GM21576 (cell line): Measurements from ENCODE around the gene HAUS7.

Source experiments
- ATAC-seq: cut with Tn5 transposase; IDR thresholded peaks from one replicate; pipeline ENCODE4 v1.9.1; 2021; ENCODE audit warnings: mild to moderate bottlenecking, moderate library complexity; ENCODE audit not compliant: unreplicated experiment

HAUS7 gene

DNA sequence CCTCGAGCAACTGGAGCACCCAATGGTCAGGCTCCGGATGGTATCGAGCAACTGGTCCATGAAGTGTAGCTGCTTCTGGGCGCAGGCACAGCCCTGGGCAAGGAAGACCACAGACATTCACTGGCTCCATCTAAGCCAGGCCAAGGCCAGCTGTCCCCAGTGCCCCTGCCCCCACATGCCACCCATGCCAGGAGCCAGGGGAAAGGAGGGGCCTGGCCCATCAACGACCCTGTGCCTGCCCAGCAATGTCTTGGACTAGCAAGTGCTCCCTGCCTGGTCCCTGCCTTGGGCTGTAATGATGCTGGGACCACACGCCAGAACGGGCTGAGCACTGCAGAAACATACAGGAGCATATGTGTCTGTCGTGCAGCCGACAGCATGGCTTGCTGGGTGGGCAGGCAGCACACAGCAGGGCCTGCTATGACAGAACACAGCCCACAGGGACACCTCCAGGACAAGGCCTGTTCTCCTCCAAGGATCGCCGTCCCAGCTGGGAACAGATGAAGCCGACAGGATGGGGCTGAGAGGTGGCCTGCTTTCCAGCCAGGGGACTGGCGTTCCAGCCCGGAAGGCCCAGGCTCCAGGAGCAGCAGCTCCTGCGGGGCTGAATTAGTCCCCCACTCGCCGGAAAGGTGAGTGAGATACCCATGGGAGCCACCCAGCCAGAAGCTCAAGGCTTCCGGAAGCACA is 13.1 kb downstream of the HAUS7 start:
- no peak for ATAC-seq

DNA sequence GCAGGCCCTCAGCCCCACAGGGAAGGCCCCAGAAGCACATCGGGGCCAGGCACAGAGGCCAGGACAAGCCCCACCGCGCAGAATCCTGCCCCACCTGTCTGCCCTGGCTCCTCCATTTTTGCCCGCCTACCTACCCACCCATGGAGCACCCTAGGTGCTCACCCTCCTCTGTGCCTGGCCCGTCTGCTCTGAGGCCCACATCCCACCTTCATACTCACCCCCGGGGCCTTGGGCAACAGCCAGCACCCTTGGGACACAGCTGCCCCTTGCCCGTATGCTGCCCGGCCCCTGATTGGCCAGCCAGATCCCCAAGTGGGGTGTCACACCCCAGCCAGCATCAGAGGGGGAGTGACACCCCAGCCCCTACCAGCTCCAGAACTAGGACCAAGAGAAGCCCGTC is 13.7 kb downstream of the HAUS7 start:
- no peak for ATAC-seq

DNA sequence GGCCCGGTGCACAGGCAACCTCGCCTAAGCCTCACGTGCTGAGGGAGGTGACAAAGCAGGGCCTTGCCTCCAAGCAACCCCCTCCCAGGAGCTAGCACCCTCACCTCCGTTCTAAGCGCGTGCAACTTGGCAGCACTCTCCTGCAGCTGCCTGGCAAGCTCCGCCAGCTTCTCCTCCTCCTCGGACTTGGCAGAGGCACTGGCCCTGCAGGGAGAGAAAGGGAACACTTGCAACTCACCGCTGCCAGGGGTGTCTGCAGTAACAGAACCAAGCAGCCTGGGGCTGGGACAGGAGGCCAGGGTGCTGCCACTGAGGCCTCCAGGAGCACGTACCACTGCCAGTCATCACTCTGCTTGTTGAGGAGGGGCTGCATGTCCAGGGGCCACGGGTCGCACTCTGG is 14.2 kb downstream of the HAUS7 start:
- no peak for ATAC-seq

GRCh38 chrX:153455571-153455970 is 14.8 kb downstream of the HAUS7 start:
- ATAC-seq, result no peak

GRCh38 chrX:153454901-153455550 is 15.3 kb downstream of the HAUS7 start:
- ATAC-seq, result no peak

- no peak for ATAC-seq
Measured at GRCh38 chrX:153450949-153451277, 19.5 kb downstream of the HAUS7 start.

DNA sequence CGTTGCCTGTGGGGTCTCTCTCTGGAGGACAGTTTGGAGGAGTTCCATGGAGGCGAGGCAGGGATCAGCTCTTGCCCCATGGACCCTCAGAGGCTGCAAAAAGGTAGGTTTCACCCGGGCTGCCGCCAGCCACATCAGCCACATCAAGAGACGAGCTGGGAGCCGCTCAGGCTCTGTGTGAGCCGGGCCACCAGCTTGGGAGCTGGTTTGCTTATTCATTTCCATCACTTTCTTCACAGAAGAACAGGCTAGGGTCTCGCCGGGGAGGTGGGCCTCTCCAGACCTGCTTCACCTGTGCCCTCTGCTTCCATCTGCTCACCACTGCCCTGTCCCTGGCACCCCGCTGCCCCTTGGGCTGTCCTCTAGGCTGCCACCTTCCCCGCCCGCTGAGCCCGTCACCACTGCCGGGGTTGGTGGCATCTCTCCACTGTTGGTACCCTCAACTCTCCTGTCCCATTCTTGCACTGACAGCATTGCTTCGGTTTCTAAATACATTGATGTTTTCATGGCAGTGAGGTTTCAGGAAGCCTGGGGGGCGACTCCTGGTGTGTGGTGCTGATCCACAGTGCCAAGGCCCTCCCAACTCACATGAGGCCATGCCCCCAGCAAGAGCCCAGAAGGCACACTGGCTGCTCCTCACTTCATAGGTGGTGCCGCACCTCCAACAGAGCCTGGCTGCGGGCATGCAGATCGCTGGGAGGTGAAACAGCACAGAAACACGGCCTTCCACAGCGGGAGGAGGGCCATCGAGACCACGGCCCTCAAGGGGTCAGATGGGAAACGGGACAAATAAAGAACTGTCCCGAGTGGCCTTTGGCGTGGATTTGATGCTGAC is 20.0 kb downstream of the HAUS7 start:
- no peak for ATAC-seq

- no peak for ATAC-seq
Measured at GRCh38 chrX:153449368-153450113, 20.8 kb downstream of the HAUS7 start.

DNA sequence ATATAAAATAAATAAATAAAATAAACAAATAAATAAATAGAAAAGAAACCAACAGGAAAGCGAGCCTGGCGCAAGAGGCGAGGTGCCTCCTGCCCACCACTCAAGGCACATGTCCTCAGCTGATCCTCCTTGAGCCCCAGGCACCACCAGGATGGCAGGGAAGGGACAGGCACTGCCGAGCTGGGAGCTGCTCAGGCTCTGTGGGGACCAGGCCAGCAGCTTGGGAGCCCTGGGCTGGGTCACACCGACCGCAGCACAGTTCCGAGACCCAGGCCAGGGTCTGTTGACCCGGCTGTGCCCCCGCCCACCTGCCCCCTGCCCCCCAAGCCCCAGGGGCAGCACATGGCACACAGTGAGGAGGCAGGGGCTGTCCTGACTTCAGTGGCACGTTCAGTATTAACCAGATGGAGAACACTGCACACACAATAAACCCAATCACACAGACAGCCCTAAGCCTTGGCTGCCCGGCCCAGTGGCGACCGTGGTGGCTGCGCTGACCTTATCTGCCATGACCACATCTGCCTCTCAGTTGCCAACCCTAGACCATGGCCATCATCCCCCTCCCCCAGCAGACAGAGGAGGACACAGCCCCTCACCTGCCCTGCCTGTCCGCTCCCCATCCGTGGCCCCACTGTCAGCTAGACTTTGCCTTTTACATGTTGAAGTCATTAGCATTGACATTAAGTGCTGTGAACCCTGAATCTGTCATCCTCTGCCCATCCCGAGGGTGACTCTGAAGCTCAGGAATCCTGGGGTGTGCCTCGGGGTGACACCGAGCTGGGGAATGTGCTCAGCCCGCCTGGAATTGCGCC is 21.6 kb downstream of the HAUS7 start:
- ATAC-seq, result no peak

DNA sequence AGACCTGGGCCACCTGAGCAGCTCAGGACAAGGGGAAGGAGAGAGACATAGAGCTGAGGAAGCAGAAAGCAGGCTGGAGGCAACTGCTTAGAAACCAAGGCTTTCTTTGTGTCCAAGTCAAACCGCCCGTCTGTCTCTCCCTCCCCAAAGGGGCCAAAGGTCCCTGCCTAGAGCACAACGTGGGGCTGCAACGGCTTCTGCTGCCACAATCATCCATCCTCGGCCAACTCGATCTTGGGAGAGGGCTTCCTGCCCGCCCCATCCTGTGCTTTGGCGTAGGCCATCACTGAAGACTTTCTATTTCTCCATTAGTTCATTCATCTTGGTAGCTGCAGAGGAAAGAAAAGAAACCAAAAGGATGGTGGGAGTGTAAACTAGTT is 22.8 kb downstream of the HAUS7 start:
- ATAC-seq, result no peak

DNA sequence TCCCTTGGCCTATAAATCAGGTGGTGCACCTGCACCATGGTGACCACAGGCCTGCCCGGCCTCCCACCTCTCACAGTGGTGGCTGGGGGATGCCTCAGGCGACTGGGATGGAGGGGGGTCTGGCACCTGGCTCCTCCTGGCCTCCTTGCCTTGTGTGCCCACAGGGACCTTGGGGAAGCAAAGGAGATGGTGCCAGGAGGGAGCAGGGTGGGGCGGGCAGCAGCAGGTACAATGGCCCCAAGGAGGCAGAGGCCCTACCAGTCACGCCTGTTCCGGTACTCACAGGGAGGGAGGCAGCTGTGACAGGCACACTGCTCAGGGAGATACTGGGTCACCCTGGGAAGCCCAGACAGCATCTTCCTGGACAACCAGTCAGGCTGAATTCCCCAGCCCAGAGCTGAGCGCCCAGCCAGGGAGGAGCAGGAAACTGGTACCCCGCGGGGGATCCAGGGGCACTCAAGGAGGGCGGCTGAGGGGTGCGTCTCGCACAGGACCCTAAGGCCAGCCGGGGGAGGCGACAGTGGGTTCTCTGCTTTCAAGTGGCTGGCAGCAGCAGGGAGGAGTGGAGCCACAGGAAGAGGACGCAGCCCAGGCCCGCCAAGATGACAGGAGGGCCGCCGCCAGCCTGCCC is 23.3 kb downstream of the HAUS7 start:
- ATAC-seq, result no peak

DNA sequence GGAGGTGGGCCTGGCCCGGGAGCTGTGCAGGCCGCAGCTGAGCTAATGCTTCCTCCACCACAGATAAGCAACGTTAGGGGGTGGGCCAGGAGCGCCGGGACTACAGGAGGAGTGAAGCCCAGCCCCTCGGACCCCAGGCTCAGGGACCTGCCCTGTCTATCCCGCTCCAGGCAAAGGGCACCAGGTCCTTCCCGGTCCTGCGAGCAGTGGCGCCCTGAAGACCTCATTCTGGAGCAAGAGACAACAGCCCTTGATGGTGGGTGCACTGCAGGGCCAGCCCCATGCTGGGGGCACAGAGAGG is 23.8 kb downstream of the HAUS7 start:
- ATAC-seq, result no peak

DNA sequence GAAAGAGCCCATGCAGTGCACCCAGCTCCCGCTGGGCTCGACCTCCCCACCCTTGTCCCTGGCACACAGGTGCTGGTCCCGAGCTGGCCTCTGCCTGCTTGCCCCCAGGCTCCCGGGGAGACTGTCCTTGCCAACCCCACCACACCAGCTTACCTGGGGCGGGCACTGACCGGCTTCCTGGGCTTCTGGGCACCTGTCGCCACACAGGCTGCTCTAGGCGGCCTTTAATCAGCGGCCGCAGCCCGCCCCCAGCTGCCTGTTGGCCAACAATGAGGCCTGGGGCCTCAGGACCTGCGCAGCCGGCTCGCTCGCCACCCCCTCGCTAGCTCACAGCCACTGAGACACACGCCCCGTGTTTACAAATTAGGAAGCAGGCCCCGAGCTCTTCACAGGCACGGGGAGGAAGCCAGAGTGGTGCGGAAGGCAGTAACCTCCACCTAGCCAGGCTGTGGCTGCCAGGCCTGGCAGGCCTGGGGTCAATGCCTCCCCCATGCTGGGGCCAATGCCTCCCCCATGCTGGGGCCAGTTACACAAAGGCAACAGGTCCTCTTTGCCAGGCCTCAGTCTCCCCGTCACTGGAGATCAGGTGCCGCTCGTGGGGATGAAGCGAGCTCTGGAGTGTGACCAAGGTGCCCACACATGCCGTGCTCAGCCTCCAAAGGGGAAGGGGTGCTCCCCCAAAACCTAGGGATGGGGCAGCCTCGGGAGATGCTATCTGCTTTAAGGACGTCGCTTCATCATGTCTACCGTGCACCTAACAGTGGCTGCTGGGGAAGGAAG is 24.3 kb downstream of the HAUS7 start, which contains the start of gene TREX2:
TREX2 (minus strand) TSS at position 201 of the 780 bp plus-strand sequence. CDS start 626 bp downstream, outside the sequence.
- no peak for ATAC-seq

DNA sequence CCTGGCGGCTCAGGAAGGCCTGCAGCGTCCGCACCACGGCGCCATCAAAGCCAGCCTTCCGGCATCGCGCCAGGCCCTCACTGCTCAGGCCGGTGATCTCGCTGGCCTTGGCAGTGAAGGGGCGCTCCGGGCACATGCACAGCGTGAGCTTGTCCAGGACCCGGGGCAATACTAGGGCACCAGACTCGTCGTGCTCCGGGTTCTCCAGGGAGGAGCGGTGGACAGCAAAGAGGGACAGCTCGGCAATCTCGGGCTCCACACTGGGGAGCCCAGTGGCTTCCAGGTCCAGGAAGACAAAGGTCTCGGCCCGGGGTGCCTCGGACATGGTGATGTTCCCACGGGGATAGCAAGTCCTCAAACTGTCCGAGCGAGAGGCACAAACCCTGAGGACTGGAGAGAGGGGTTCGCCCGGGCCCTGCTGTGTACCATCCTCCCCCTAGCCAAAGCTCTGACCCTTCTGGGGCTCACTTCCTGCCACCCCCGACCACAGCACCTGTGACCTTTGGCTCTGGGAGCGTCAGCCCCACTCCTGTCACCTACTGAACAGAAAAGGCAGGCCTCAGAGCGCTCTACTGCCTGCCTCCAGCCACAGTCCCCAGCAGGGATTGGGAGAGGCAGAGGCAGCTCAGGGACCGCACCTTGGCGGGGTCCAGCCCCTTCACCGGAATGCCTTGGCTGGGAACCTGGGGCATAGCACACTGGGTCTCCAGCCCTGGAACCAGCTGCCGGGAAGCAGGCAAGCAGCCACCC is 25.1 kb downstream of the HAUS7 start:
- ATAC-seq, result no peak

GRCh38 chrX:153444333-153445011 is 25.9 kb downstream of the HAUS7 start:
- no peak for ATAC-seq

DNA sequence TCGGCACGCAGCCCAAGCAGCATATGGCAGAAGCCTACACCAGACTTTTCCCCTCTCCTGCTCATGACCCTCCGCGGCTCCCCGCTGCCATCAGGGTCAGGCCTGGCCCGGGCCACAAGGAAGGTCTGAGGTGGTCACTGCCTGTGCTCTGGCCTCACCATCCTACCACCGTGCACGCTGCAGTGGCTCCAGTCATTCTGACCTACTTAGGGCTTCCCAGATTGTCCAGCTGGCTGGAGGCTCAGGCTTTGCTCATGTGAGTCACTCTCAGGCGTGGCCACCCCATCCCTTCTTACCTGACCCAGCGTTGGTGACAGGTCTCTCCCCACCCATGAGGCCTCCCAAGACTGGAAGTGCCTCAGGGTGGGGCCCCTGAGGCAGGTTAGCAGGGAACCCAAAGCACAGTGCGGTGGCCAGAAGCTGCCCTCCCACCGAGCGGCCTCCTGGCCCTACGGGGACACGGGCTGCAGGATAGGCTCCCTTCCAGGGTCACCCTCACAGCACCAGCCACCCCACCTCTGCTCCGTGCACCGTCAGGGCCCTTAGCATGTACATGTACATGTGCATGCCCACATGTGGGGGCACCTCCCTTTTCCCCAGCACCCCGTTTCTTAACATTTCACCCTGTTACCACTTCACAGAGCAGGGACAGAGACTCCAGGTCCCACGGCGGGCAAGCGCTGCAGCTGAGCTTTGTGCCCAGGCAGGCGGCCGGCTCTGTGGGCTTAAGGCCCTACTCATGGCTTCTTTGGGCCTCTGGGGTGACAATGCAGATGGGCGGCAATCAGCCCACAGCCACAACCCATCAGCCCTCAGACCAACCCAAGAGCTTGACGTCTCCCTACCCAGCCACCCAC is 26.7 kb downstream of the HAUS7 start:
- ATAC-seq, result no peak

GRCh38 chrX:153442463-153442862 is 27.9 kb downstream of the HAUS7 start:
- ATAC-seq, result no peak
